Measurements from ENCODE around the gene PRR15L. TPM values are rescaled to one million over a fixed set of nuclear protein-coding genes. Genes with fewer than 3 reads are reported as not detected.
"Not testable (repeated sequence)": the region's sequence is repeated elsewhere in the genome, so short reads cannot be mapped to it uniquely, and the experiment has no call there.

The PRR15L gene
- polyA plus RNA-seq, 1 donor (not counting 4 experiments of a cell fraction or from before 2014, with no cell fraction given) = 0.16 TPM

DNA sequence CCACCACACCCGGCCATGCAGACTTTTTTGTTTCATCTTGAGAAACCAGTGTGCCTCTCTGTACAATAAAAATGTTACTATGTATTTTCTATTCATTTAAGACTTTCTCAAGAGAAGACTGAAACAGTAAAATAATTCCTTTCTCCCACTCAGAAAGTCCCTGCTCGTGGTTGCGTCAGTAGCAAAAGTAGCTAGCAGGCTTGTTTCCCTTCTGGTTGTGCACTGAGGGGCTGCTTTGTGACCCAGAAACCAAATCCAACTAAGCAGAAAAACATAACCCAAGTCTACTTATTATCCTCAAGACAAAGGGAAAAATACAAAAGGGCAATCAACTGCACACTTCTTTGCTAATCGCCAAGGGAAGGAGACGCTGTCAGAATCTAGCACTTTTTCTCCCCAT is 19.7 kb downstream of the PRR15L start:
- Histone ChIP-seq H3K27me3 (ENCODE audit: control insufficient read depth, extremely low read depth, insufficient read depth, low read length) (no peaks in the 10 kb centered on the region), H3K9me1 (ENCODE audit: control insufficient read depth, extremely low read depth, insufficient read depth, low read length) (no peaks in the 10 kb centered on the region), H3K4me1 (ENCODE audit: control insufficient read depth, extremely low read depth, insufficient read depth, low read length) (peaks cover 29% of the 10 kb centered on the region), H3K9ac (ENCODE audit: control insufficient read depth, extremely low read depth, insufficient read depth, low read length) (no peak overlapping the region), H2AFZ (ENCODE audit: control insufficient read depth, low read length) (no peak overlapping the region), H3K36me3 (ENCODE audit: control insufficient read depth in 2 of 2, extremely low read depth in 1 of 2, insufficient read depth in 2 of 2, low read length in 2 of 2) (no peaks in the 10 kb centered on the region), H4K20me1 (ENCODE audit: control insufficient read depth, extremely low read depth, insufficient read depth, low read length) (no peaks in the 10 kb centered on the region), H3K4me2 (ENCODE audit: control insufficient read depth, extremely low read depth, insufficient read depth, low read depth, low read length) (no peak overlapping the region), H3K79me2 (ENCODE audit: control insufficient read depth, insufficient read depth, low read length) (peaks cover 13% of the 10 kb centered on the region), H3K9me3 (ENCODE audit: control insufficient read depth, low read depth, low read length) (no peaks in the 10 kb centered on the region), H3K27ac (ENCODE audit: control insufficient read depth, insufficient read depth, low read length) (no peak overlapping the region), H3K4me3 (ENCODE audit: control insufficient read depth in 2 of 3, extremely low read depth in 1 of 3, insufficient read depth in 2 of 3, low read depth in 1 of 3, low read length in 3 of 3) (no peak overlapping the region)
- no peak for DNase-seq (ENCODE audit: low read depth, low spot score)
- dilution Hi-C loops (cut with MboI; ENCODE audit: extremely low pct_ligation_motif_present, low sequenced_read_pairs) = no loop called here
- no peak for TF ChIP-seq EZH2 (IDR thresholded peaks at IDR 0.05; ENCODE audit: low read length)
- TF ChIP-seq, protein P1, sequence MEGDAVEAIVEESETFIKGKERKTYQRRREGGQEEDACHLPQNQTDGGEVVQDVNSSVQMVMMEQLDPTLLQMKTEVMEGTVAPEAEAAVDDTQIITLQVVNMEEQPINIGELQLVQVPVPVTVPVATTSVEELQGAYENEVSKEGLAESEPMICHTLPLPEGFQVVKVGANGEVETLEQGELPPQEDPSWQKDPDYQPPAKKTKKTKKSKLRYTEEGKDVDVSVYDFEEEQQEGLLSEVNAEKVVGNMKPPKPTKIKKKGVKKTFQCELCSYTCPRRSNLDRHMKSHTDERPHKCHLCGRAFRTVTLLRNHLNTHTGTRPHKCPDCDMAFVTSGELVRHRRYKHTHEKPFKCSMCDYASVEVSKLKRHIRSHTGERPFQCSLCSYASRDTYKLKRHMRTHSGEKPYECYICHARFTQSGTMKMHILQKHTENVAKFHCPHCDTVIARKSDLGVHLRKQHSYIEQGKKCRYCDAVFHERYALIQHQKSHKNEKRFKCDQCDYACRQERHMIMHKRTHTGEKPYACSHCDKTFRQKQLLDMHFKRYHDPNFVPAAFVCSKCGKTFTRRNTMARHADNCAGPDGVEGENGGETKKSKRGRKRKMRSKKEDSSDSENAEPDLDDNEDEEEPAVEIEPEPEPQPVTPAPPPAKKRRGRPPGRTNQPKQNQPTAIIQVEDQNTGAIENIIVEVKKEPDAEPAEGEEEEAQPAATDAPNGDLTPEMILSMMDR (optimal IDR thresholded peaks at IDR 0.05 in 1 of 3, IDR thresholded peaks at IDR 0.05 in 1 of 3, conservative IDR thresholded peaks at IDR 0.05 in 1 of 3; ENCODE audit: extremely low read depth in 1 of 3, insufficient read depth in 2 of 3, low read length in 3 of 3) = no peak
- no peak for FAIRE-seq

DNA sequence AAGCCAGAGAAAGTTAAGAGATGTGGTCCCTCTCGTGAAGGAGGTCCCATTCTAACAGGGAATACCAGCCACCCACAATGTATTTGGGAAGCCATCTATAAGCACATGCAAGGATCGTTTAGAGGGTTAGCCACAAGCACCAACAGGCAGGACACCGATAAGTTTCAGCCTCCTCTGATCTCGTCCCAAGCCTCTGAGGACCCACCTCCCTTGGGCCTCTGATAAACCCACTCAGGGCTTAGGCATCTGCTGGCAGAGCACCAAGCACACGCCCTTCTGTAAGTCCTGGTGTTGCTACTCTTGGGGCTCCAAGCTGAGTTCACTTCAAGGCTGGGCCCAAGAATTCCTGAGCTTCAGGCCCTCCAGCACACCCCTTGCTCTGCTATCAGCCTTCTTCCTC is 21.7 kb downstream of the PRR15L start:
- FAIRE-seq = peak; percentile 53
- H3K9ac ChIP-seq (ENCODE audit: control insufficient read depth, extremely low read depth, insufficient read depth, low read length) = no peak overlapping the region
- DNase-seq (ENCODE audit: low read depth, low spot score) = peak; percentile 88

DNA sequence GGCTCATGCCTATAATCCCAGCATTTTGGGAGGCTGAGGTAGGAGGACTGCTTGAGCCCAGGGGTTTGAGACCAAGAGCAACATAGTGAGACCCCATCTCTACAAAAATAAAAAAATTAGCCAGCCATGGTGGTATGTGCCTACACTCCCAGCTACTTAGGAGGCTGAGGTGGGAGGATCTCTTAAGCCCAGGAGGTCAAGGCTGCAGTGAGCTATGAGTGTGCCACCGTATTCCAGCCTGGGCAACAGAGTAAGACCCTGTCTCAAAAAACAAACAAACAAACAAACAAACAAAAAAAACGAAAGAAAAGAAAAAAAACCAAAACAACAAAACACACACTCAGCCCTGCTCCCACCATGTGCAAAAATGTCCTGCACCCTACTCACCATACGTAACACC is 22.2 kb downstream of the PRR15L start:
- H3K9me3 ChIP-seq (ENCODE audit: control insufficient read depth, low read depth, low read length); H4K20me1 ChIP-seq (ENCODE audit: control insufficient read depth, extremely low read depth, insufficient read depth, low read length); H3K4me3 ChIP-seq (ENCODE audit: control insufficient read depth in 2 of 3, extremely low read depth in 1 of 3, insufficient read depth in 2 of 3, low read depth in 1 of 3, low read length in 3 of 3); H3K9me1 ChIP-seq (ENCODE audit: control insufficient read depth, extremely low read depth, insufficient read depth, low read length); H3K36me3 ChIP-seq (ENCODE audit: control insufficient read depth in 2 of 2, extremely low read depth in 1 of 2, insufficient read depth in 2 of 2, low read length in 2 of 2); dilution Hi-C loops (cut with MboI; ENCODE audit: extremely low pct_ligation_motif_present, low sequenced_read_pairs); H3K27me3 ChIP-seq (ENCODE audit: control insufficient read depth, extremely low read depth, insufficient read depth, low read length); H3K79me2 ChIP-seq (ENCODE audit: control insufficient read depth, insufficient read depth, low read length); FAIRE-seq; DNase-seq (ENCODE audit: low read depth, low spot score); H2AFZ ChIP-seq (ENCODE audit: control insufficient read depth, low read length); H3K9ac ChIP-seq (ENCODE audit: control insufficient read depth, extremely low read depth, insufficient read depth, low read length): not testable (repeated sequence)
- Histone ChIP-seq H3K4me1 (ENCODE audit: control insufficient read depth, extremely low read depth, insufficient read depth, low read length) (peaks cover 16% of the 10 kb centered on the region), H3K27ac (ENCODE audit: control insufficient read depth, insufficient read depth, low read length) (peak overlapping the region; percentile 0), H3K4me2 (ENCODE audit: control insufficient read depth, extremely low read depth, insufficient read depth, low read depth, low read length) (peak overlapping the region; percentile 63)

More for the DNA sequence above, 21.7 kb downstream of the PRR15L start:
- Histone ChIP-seq H3K4me3 (ENCODE audit: control insufficient read depth in 2 of 3, extremely low read depth in 1 of 3, insufficient read depth in 2 of 3, low read depth in 1 of 3, low read length in 3 of 3) (no peak overlapping the region), H3K27me3 (ENCODE audit: control insufficient read depth, extremely low read depth, insufficient read depth, low read length) (no peaks in the 10 kb centered on the region), H3K4me1 (ENCODE audit: control insufficient read depth, extremely low read depth, insufficient read depth, low read length) (peaks cover 20% of the 10 kb centered on the region), H3K79me2 (ENCODE audit: control insufficient read depth, insufficient read depth, low read length) (no peaks in the 10 kb centered on the region), H3K9me3 (ENCODE audit: control insufficient read depth, low read depth, low read length) (no peaks in the 10 kb centered on the region), H3K4me2 (ENCODE audit: control insufficient read depth, extremely low read depth, insufficient read depth, low read depth, low read length) (peak overlapping the region; percentile 63), H2AFZ (ENCODE audit: control insufficient read depth, low read length) (peak overlapping the region; percentile 15), H3K9me1 (ENCODE audit: control insufficient read depth, extremely low read depth, insufficient read depth, low read length) (no peaks in the 10 kb centered on the region), H4K20me1 (ENCODE audit: control insufficient read depth, extremely low read depth, insufficient read depth, low read length) (no peaks in the 10 kb centered on the region), H3K36me3 (ENCODE audit: control insufficient read depth in 2 of 2, extremely low read depth in 1 of 2, insufficient read depth in 2 of 2, low read length in 2 of 2) (no peaks in the 10 kb centered on the region), H3K27ac (ENCODE audit: control insufficient read depth, insufficient read depth, low read length) (peak overlapping the region; percentile 0)
- dilution Hi-C loops (cut with MboI; ENCODE audit: extremely low pct_ligation_motif_present, low sequenced_read_pairs) = no loop called here
- TF ChIP-seq, protein P1 (optimal IDR thresholded peaks at IDR 0.05 in 1 of 3, IDR thresholded peaks at IDR 0.05 in 1 of 3, conservative IDR thresholded peaks at IDR 0.05 in 1 of 3; ENCODE audit: extremely low read depth in 1 of 3, insufficient read depth in 2 of 3, low read length in 3 of 3) = no peak
- TF ChIP-seq EZH2 (IDR thresholded peaks at IDR 0.05; ENCODE audit: low read length) = no peak
